Measurements from ENCODE around the gene CRIM1. TPM values are rescaled to one million over a fixed set of nuclear protein-coding genes. Genes with fewer than 3 reads are reported as not detected.

Gene CRIM1
- total and polyA plus RNA-seq, 7 donors = 10.2 to 68.1 (median 53.1) TPM

- ATAC-seq = no peak
- H3K36me3 ChIP-seq (ENCODE audit: insufficient read depth in 1 of 2, low read depth in 1 of 2) = peaks cover 0 to 29% of the 10 kb centered on the region in 2 donors
- no peak overlapping the region for H3K4me3 ChIP-seq
- no peak for TF ChIP-seq CTCF (IDR thresholded peaks at IDR 0.05)
- H3K9me3 ChIP-seq = no peaks in the 10 kb centered on the region
- no peak for DNase-seq
- H3K27me3 ChIP-seq (ENCODE audit: insufficient read depth in 3 of 3, low read length in 2 of 3) = no peaks in the 10 kb centered on the region
- H3K4me1 ChIP-seq = peaks cover 98% of the 10 kb centered on the region
- intact Hi-C loops (cut with DNase I) = loop anchor here in 1 of 2 donors (5.0 kb wide), 1 partner anchor 94 kb away; the partner anchor contains the start of gene CRIM1
- 66 to 83% (median 68%) methylated on average over 5 of the region's 5 CpGs for WGBS, 3 donors
- peak overlapping the region; percentile 75 for H3K27ac ChIP-seq
Observed at GRCh38 chr2:36451512-36451911, 95.9 kb downstream of the CRIM1 start.

- Histone ChIP-seq H3K9me3 (no peaks in the 10 kb centered on the region), H3K36me3 (ENCODE audit: insufficient read depth in 1 of 2, low read depth in 1 of 2) (peaks cover 0 to 25% of the 10 kb centered on the region in 2 donors), H3K27me3 (ENCODE audit: insufficient read depth in 3 of 3, low read length in 2 of 3) (no peaks in the 10 kb centered on the region), H3K27ac (peak overlapping the region; percentile 39), H3K4me1 (peaks cover 99% of the 10 kb centered on the region), H3K4me3 (no peak overlapping the region)
- no peak for ATAC-seq
- intact Hi-C loops (cut with DNase I) = loop anchor here in 1 of 2 donors (5.0 kb wide), 1 partner anchor 95 kb away; the partner anchor contains the start of gene CRIM1
- no peak for DNase-seq
- TF ChIP-seq CTCF (IDR thresholded peaks at IDR 0.05) = no peak
- WGBS, 3 donors = 48 to 71% (median 69%) methylated on average over 3 of the region's 3 CpGs
Observed at GRCh38 chr2:36452260-36452659, 96.7 kb downstream of the CRIM1 start.

GRCh38 chr2:36453652-36454051 is 98.1 kb downstream of the CRIM1 start:
- DNase-seq = no peak
- TF ChIP-seq CTCF (IDR thresholded peaks at IDR 0.05) = no peak
- Histone ChIP-seq H3K27me3 (ENCODE audit: insufficient read depth in 3 of 3, low read length in 2 of 3) (no peaks in the 10 kb centered on the region), H3K36me3 (ENCODE audit: insufficient read depth in 1 of 2, low read depth in 1 of 2) (peaks cover 0 to 26% of the 10 kb centered on the region in 2 donors), H3K9me3 (no peaks in the 10 kb centered on the region), H3K4me1 (peaks cover 87% of the 10 kb centered on the region), H3K4me3 (no peak overlapping the region), H3K27ac (no peak overlapping the region)
- 85 to 89% (median 87%) methylated on average over 3 of the region's 3 CpGs for WGBS, 3 donors
- intact Hi-C loops (cut with DNase I) = loop anchor here in 1 of 2 donors (5.0 kb wide), 1 partner anchor 96 kb away; the partner anchor contains the start of gene CRIM1
- ATAC-seq = no peak

- intact Hi-C loops (cut with DNase I) = loop anchor here in 1 of 2 donors (5.0 kb wide), 1 partner anchor 103 kb away; no protein-coding TSS in a partner anchor
- no peak for TF ChIP-seq CTCF (IDR thresholded peaks at IDR 0.05)
- H3K4me1 ChIP-seq = peaks cover 81% of the 10 kb centered on the region
- no peaks in the 10 kb centered on the region for H3K27me3 ChIP-seq (ENCODE audit: insufficient read depth in 3 of 3, low read length in 2 of 3)
- no peaks in the 10 kb centered on the region for H3K9me3 ChIP-seq
- no peak overlapping the region for H3K4me3 ChIP-seq
- ATAC-seq (peak; percentile 23 to 45 (median 33)), DNase-seq (no peak)
- 44 to 58% (median 46%) methylated on average over 4 of the region's 4 CpGs for WGBS, 3 donors
- H3K36me3 ChIP-seq (ENCODE audit: insufficient read depth in 1 of 2, low read depth in 1 of 2) = peaks cover 0 to 34% of the 10 kb centered on the region in 2 donors
- peak overlapping the region; percentile 64 for H3K27ac ChIP-seq
Observed at GRCh38 chr2:36455011-36455410, 99.4 kb downstream of the CRIM1 start.

- H3K27me3 ChIP-seq (ENCODE audit: insufficient read depth in 3 of 3, low read length in 2 of 3) = no peaks in the 10 kb centered on the region
- H3K27ac ChIP-seq = peak overlapping the region; percentile 64
- no peaks in the 10 kb centered on the region for H3K9me3 ChIP-seq
- peaks cover 0 to 37% of the 10 kb centered on the region in 2 donors for H3K36me3 ChIP-seq (ENCODE audit: insufficient read depth in 1 of 2, low read depth in 1 of 2)
- DNase-seq (no peak), ATAC-seq (peak in 3 of 4 donors; percentile 11 to 41 (median 25))
- peaks cover 75% of the 10 kb centered on the region for H3K4me1 ChIP-seq
- 37 to 45% (median 41%) methylated on average over 4 of the region's 4 CpGs for WGBS, 3 donors
- no peak overlapping the region for H3K4me3 ChIP-seq
- no peak for TF ChIP-seq CTCF (IDR thresholded peaks at IDR 0.05)
- intact Hi-C loops (cut with DNase I) = loop anchor here in 1 of 2 donors (5.0 kb wide), 1 partner anchor 103 kb away; no protein-coding TSS in a partner anchor
Observed at GRCh38 chr2:36455788-36456187, 100.2 kb downstream of the CRIM1 start.
